KOPT-K1 (cell line): ENCODE measurements around the gene SLX9.
A peak's percentile ranks its signal among the peaks of the same experiment; 100 is the strongest.

Experiments used
- H3K27ac ChIP-seq: fragments of 200-600 bp; sonication (generic); 2 replicates; pipeline ENCODE4 v1.5.1; 2016; ENCODE audit warnings: antibody characterized with exemption, mild to moderate bottlenecking, low read depth, low read length; ENCODE audit not compliant: poor library complexity, severe bottlenecking
- H3K36me3 ChIP-seq: fragments of 200-600 bp; sonication (generic); 2 replicates; pipeline ENCODE4 v1.5.1; 2017; ENCODE audit warnings: antibody characterized with exemption, mild to moderate bottlenecking, low read length, moderate library complexity; ENCODE audit not compliant: insufficient read depth
- H3K9me3 ChIP-seq: fragments of 200-600 bp; sonication (generic); 2 replicates; pipeline ENCODE4 v1.5.1; 2017; ENCODE audit warnings: antibody characterized with exemption, low read length, mild to moderate bottlenecking; ENCODE audit not compliant: insufficient read depth, poor library complexity, severe bottlenecking

SLX9 gene

GRCh38 chr21:45004059-45004422 is 64.2 kb downstream of the SLX9 start:
- Histone ChIP-seq H3K9me3 (peaks cover 7% of the 10 kb centered on the region), H3K36me3 (no peaks in the 10 kb centered on the region), H3K27ac (no peak overlapping the region)

- no peaks in the 10 kb centered on the region for H3K36me3 ChIP-seq
- H3K9me3 ChIP-seq: peaks cover 7% of the 10 kb centered on the region
- no peak overlapping the region for H3K27ac ChIP-seq
Observed at GRCh38 chr21:45004481-45005247, 64.8 kb downstream of the SLX9 start.

- H3K9me3 ChIP-seq: peaks cover 7% of the 10 kb centered on the region
- H3K36me3 ChIP-seq: no peaks in the 10 kb centered on the region
- H3K27ac ChIP-seq: no peak overlapping the region
Observed at GRCh38 chr21:45006536-45007095, 66.8 kb downstream of the SLX9 start.

- H3K9me3 ChIP-seq: peaks cover 7% of the 10 kb centered on the region
- H3K27ac ChIP-seq: no peak overlapping the region
- no peaks in the 10 kb centered on the region for H3K36me3 ChIP-seq
Observed at GRCh38 chr21:45009616-45010015, 69.8 kb downstream of the SLX9 start.

GRCh38 chr21:45010096-45010495 is 70.3 kb downstream of the SLX9 start:
- no peak overlapping the region for H3K27ac ChIP-seq
- H3K9me3 ChIP-seq: peaks cover 7% of the 10 kb centered on the region

GRCh38 chr21:45010860-45011259 is 71.0 kb downstream of the SLX9 start:
- no peak overlapping the region for H3K27ac ChIP-seq
- H3K9me3 ChIP-seq: peaks cover 3% of the 10 kb centered on the region
- H3K36me3 ChIP-seq: no peaks in the 10 kb centered on the region

More at GRCh38 chr21:45010096-45010495, 70.3 kb downstream of the SLX9 start:
- H3K36me3 ChIP-seq: no peaks in the 10 kb centered on the region

- no peak overlapping the region for H3K27ac ChIP-seq
- H3K36me3 ChIP-seq: no peaks in the 10 kb centered on the region
- no peaks in the 10 kb centered on the region for H3K9me3 ChIP-seq
Observed at GRCh38 chr21:45011426-45011825, 71.6 kb downstream of the SLX9 start.

GRCh38 chr21:45011911-45012661 is 72.3 kb downstream of the SLX9 start:
- Histone ChIP-seq H3K9me3 (no peaks in the 10 kb centered on the region), H3K27ac (no peak overlapping the region), H3K36me3 (no peaks in the 10 kb centered on the region)

- no peaks in the 10 kb centered on the region for H3K9me3 ChIP-seq
- no peaks in the 10 kb centered on the region for H3K36me3 ChIP-seq
- no peak overlapping the region for H3K27ac ChIP-seq
Observed at GRCh38 chr21:45012662-45013259, 72.9 kb downstream of the SLX9 start.

GRCh38 chr21:45013260-45013841 is 73.5 kb downstream of the SLX9 start:
- Histone ChIP-seq H3K36me3 (no peaks in the 10 kb centered on the region), H3K27ac (no peak overlapping the region), H3K9me3 (no peaks in the 10 kb centered on the region)

- Histone ChIP-seq H3K27ac (peak overlapping the region; percentile 19), H3K36me3 (no peaks in the 10 kb centered on the region), H3K9me3 (no peaks in the 10 kb centered on the region)
Observed at GRCh38 chr21:45014747-45015468, 75.1 kb downstream of the SLX9 start.

- Histone ChIP-seq H3K9me3 (no peaks in the 10 kb centered on the region), H3K36me3 (no peaks in the 10 kb centered on the region), H3K27ac (no peak overlapping the region)
Observed at GRCh38 chr21:45015469-45015860, 75.6 kb downstream of the SLX9 start.

- Histone ChIP-seq H3K36me3 (no peaks in the 10 kb centered on the region), H3K27ac (no peak overlapping the region), H3K9me3 (no peaks in the 10 kb centered on the region)
Observed at GRCh38 chr21:45016031-45016405, 76.2 kb downstream of the SLX9 start.

- Histone ChIP-seq H3K27ac (no peak overlapping the region), H3K9me3 (no peaks in the 10 kb centered on the region)
Observed at GRCh38 chr21:45016406-45017038, 76.7 kb downstream of the SLX9 start.

More at GRCh38 chr21:45016406-45017038, 76.7 kb downstream of the SLX9 start:
- no peaks in the 10 kb centered on the region for H3K36me3 ChIP-seq
